HG03139 (cell line): ENCODE results near the gene SULF2.
"Not testable (repeated sequence)": the region's sequence is repeated elsewhere in the genome, so short reads cannot be mapped to it uniquely, and the experiment has no call there.

Experiments used
- ATAC-seq: cut with Tn5 transposase; IDR thresholded peaks from one replicate; pipeline ENCODE4 v1.9.1; 2021; ENCODE audit not compliant: unreplicated experiment

The SULF2 gene

GRCh38 chr20:47804972-47805371 is 19.7 kb upstream of the SULF2 start:
- ATAC-seq: not testable (repeated sequence)

- not testable (repeated sequence) for ATAC-seq
These were observed 19.0 kb upstream of the SULF2 start for GRCh38 chr20:47804224-47804825.

GRCh38 chr20:47802975-47803374 is 17.7 kb upstream of the SULF2 start:
- no peak for ATAC-seq

- ATAC-seq: no peak
These were observed 17.1 kb upstream of the SULF2 start for GRCh38 chr20:47802226-47802920.

GRCh38 chr20:47801759-47802158 is 16.5 kb upstream of the SULF2 start:
- ATAC-seq: no peak

- no peak for ATAC-seq
These were observed 15.8 kb upstream of the SULF2 start for GRCh38 chr20:47801079-47801478.

GRCh38 chr20:47800623-47801022 is 15.3 kb upstream of the SULF2 start:
- no peak for ATAC-seq

GRCh38 chr20:47799116-47799715 is 13.9 kb upstream of the SULF2 start:
- ATAC-seq: no peak

- no peak for ATAC-seq
These were observed 11.7 kb upstream of the SULF2 start for GRCh38 chr20:47796971-47797370.

GRCh38 chr20:47795214-47795907 is 10.1 kb upstream of the SULF2 start:
- ATAC-seq: no peak

- ATAC-seq: not testable (repeated sequence)
These were observed 9.0 kb upstream of the SULF2 start for GRCh38 chr20:47794264-47794663.

- ATAC-seq: no peak
These were observed 6.8 kb upstream of the SULF2 start for GRCh38 chr20:47792021-47792618.

- ATAC-seq: no peak
These were observed 5.9 kb upstream of the SULF2 start for GRCh38 chr20:47791084-47791599.

- ATAC-seq: no peak
These were observed 5.3 kb upstream of the SULF2 start for GRCh38 chr20:47790580-47790965.

GRCh38 chr20:47789764-47790579 is 4.7 kb upstream of the SULF2 start:
- no peak for ATAC-seq

- ATAC-seq: no peak
These were observed 3.9 kb upstream of the SULF2 start for GRCh38 chr20:47789081-47789763.

GRCh38 chr20:47788741-47789080 is 3.4 kb upstream of the SULF2 start:
- no peak for ATAC-seq

- no peak for ATAC-seq
These were observed 1.5 kb upstream of the SULF2 start for GRCh38 chr20:47786765-47787107.

- no peak for ATAC-seq
These were observed 828 bp upstream of the SULF2 start for GRCh38 chr20:47785854-47786764.
